Peyer's patch (tissue), 4 donors: Measurements from ENCODE around the gene MYO9A.

Experiments used
- CTCF ChIP-seq, 6 experiments: fragments of 450-650 bp in 4 of 6; fragments of 200-600 bp in 2 of 6; sonication (generic) in 1 of 6; IDR thresholded peaks; one replicate each; pipeline ENCODE4 v1.5.1; 2017 to 2019; ENCODE audit warnings: antibody characterized with exemption in 6 of 6, mild to moderate bottlenecking in 3 of 6, moderate library complexity in 1 of 6
- POLR2A ChIP-seq, 2 donors: fragments of 450-650 bp; IDR thresholded peaks; one replicate each; pipeline ENCODE4 v1.5.1; 2017; ENCODE audit warnings: antibody characterized with exemption in 2 of 2, mild to moderate bottlenecking in 2 of 2, moderate library complexity in 2 of 2

- TF ChIP-seq CTCF (IDR thresholded peaks at IDR 0.05): no peak
- no peak for TF ChIP-seq POLR2A (IDR thresholded peaks at IDR 0.05)
Measured at GRCh38 chr15:72050700-72051099, 67.2 kb downstream of the MYO9A start.
